ENCODE results near the gene UCHL5.

DNA sequence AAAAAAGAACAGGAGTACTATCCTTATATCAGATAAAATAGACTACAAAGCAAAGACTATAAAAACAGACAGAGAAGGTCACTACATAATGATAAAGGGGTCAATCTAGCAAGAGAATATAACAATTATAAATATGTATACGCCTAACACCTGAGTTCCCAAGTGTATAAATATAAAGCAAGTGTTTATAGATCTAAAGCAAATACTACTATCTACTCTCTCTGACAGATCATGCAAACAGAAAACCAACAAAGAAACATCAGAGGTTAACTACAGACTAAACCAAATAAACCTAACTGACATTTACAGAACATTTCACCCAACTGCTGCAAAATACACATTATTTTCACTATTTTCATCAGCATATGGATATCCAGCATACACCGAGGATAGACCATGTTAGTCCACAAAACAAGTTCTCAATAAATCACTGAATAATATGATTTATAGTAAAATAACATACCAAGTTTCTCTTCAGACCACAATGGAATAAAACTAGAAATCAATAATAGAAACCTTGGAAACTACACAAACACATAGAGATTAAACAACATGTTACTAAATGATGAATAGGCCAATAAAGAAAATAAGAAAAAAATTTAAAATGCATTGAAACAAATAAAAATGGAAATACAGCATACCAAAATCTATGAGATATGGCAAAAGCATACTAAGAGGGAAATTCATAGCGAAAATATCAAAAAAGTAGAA, 22.7 kb downstream of the UCHL5 start:
- TF ChIP-seq EZH2phosphoT487 (IDR thresholded peaks at IDR 0.05; ENCODE audit: insufficient read depth, low read depth) (no peak), EZH2 (IDR thresholded peaks at IDR 0.05; ENCODE audit: insufficient read depth, poor library complexity, severe bottlenecking) (no peak)

All from GM23248 (cell line).